ENCODE data around the gene PTPN2.
"Not testable (repeated sequence)": the region's sequence is repeated elsewhere in the genome, so short reads cannot be mapped to it uniquely, and the experiment has no call there.

PTPN2 gene

GRCh38 chr18:12880541-12880910, 3.5 kb downstream of the PTPN2 start:
- H3K4me3 ChIP-seq (ENCODE audit: low read depth, low read length): no peak overlapping the region
- no peaks in the 10 kb centered on the region for H3K27me3 ChIP-seq (ENCODE audit: insufficient read depth, low read length)
- H2AFZ ChIP-seq (ENCODE audit: insufficient read depth, low read length, poor library complexity): no peak overlapping the region
- no peak overlapping the region for H3K9ac ChIP-seq (ENCODE audit: low read length)
- no peak overlapping the region for H3K4ac ChIP-seq (ENCODE audit: low read depth, low read length)
- peak in 1 of 2 donors; percentile 8 for DNase-seq
- H3K79me2 ChIP-seq (ENCODE audit: control insufficient read depth, insufficient read depth, low read length, poor library complexity): peaks cover 17% of the 10 kb centered on the region
- H3K23ac ChIP-seq (ENCODE audit: low read length): no peak overlapping the region
- H4K91ac ChIP-seq (ENCODE audit: low read depth, low read length): no peak overlapping the region
- 100% methylated on average over 1 of the region's 2 CpGs for WGBS (ENCODE audit: extremely low coverage, insufficient coverage, insufficient read length)
- H3K9me3 ChIP-seq (ENCODE audit: insufficient read depth, low read depth, low read length): no peaks in the 10 kb centered on the region
- no peak overlapping the region for H3K14ac ChIP-seq (ENCODE audit: low read length)
- no peak overlapping the region for H4K8ac ChIP-seq (ENCODE audit: low read depth, low read length)
- H4K12ac ChIP-seq (ENCODE audit: low read depth, low read length): no peak overlapping the region
- no peak overlapping the region for H2AK5ac ChIP-seq (ENCODE audit: low read length)
- peaks cover 12% of the 10 kb centered on the region for H3K79me1 ChIP-seq (ENCODE audit: low read length)
- no peak overlapping the region for H3K18ac ChIP-seq (ENCODE audit: low read length)
- H3K4me1 ChIP-seq (ENCODE audit: control insufficient read depth in 1 of 2, insufficient read depth in 2 of 2, low read length in 2 of 2): peaks cover 2 to 9% of the 10 kb centered on the region in 2 experiments
- no peak overlapping the region for H2BK12ac ChIP-seq (ENCODE audit: low read length)
- no peak overlapping the region for H2BK120ac ChIP-seq (ENCODE audit: insufficient read depth, low read length, poor library complexity)
- H3K36me3 ChIP-seq (ENCODE audit: control insufficient read depth in 1 of 2, insufficient read depth in 2 of 2, low read length in 2 of 2): no peaks in the 10 kb centered on the region
- H3K4me2 ChIP-seq (ENCODE audit: low read length): no peak overlapping the region
- no peak overlapping the region for H3K27ac ChIP-seq (ENCODE audit: low read depth, low read length)
- no peak overlapping the region for H2BK5ac ChIP-seq (ENCODE audit: low read depth, low read length, poor library complexity)

- H3K23ac ChIP-seq (ENCODE audit: low read length): no peak overlapping the region
- no peak overlapping the region for H2BK12ac ChIP-seq (ENCODE audit: low read length)
- H3K4me1 ChIP-seq (ENCODE audit: control insufficient read depth in 1 of 2, insufficient read depth in 2 of 2, low read length in 2 of 2): peaks cover 2 to 9% of the 10 kb centered on the region in 2 experiments
- WGBS (ENCODE audit: extremely low coverage, insufficient coverage, insufficient read length): no CpG with 5 or more reads among the region's 8 CpGs
- no peak overlapping the region for H3K27ac ChIP-seq (ENCODE audit: low read depth, low read length)
- peak overlapping the region; percentile 75 for H3K4ac ChIP-seq (ENCODE audit: low read depth, low read length)
- H3K18ac ChIP-seq (ENCODE audit: low read length): no peak overlapping the region
- H3K79me1 ChIP-seq (ENCODE audit: low read length): peaks cover 12% of the 10 kb centered on the region
- no peaks in the 10 kb centered on the region for H3K9me3 ChIP-seq (ENCODE audit: insufficient read depth, low read depth, low read length)
- no peak overlapping the region for H4K91ac ChIP-seq (ENCODE audit: low read depth, low read length)
- peaks cover 17% of the 10 kb centered on the region for H3K79me2 ChIP-seq (ENCODE audit: control insufficient read depth, insufficient read depth, low read length, poor library complexity)
- no peak overlapping the region for H4K8ac ChIP-seq (ENCODE audit: low read depth, low read length)
- H2AFZ ChIP-seq (ENCODE audit: insufficient read depth, low read length, poor library complexity): no peak overlapping the region
- H3K9ac ChIP-seq (ENCODE audit: low read length): no peak overlapping the region
- H3K27me3 ChIP-seq (ENCODE audit: insufficient read depth, low read length): no peaks in the 10 kb centered on the region
- no peak overlapping the region for H4K12ac ChIP-seq (ENCODE audit: low read depth, low read length)
- H2BK5ac ChIP-seq (ENCODE audit: low read depth, low read length, poor library complexity): no peak overlapping the region
- H2BK120ac ChIP-seq (ENCODE audit: insufficient read depth, low read length, poor library complexity): no peak overlapping the region
- no peak overlapping the region for H3K4me2 ChIP-seq (ENCODE audit: low read length)
- no peaks in the 10 kb centered on the region for H3K36me3 ChIP-seq (ENCODE audit: control insufficient read depth in 1 of 2, insufficient read depth in 2 of 2, low read length in 2 of 2)
- H2AK5ac ChIP-seq (ENCODE audit: low read length): no peak overlapping the region
- H3K4me3 ChIP-seq (ENCODE audit: low read depth, low read length): no peak overlapping the region
- DNase-seq: peak in 1 of 2 donors; percentile 23
- H3K14ac ChIP-seq (ENCODE audit: low read length): no peak overlapping the region
Measured at GRCh38 chr18:12879840-12880540, 4.0 kb downstream of the PTPN2 start.

DNA sequence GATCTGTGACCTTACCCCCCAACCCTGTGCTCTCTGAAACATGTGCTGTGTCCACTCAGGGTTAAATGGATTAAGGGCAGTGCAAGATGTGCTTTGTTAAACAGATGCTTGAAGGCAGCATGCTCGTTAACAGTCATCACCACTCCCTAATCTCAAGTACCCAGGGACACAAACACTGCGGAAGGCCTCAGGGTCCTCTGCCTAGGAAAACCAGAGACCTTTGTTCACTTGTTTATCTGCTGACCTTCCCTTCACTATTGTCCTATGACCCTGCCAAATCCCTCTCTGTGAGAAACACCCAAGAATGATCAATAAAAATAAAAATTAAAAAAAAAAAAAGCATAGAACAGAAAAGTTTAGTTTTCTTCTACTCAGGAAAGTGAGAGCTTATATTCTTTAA, 9.0 kb downstream of the PTPN2 start:
- H3K27me3 ChIP-seq (ENCODE audit: insufficient read depth, low read length); H4K91ac ChIP-seq (ENCODE audit: low read depth, low read length); H4K8ac ChIP-seq (ENCODE audit: low read depth, low read length); H2BK12ac ChIP-seq (ENCODE audit: low read length); H3K4ac ChIP-seq (ENCODE audit: low read depth, low read length); H3K36me3 ChIP-seq (ENCODE audit: control insufficient read depth in 1 of 2, insufficient read depth in 2 of 2, low read length in 2 of 2); H2AFZ ChIP-seq (ENCODE audit: insufficient read depth, low read length, poor library complexity); H3K27ac ChIP-seq (ENCODE audit: low read depth, low read length); H3K79me1 ChIP-seq (ENCODE audit: low read length); H3K14ac ChIP-seq (ENCODE audit: low read length); H3K9ac ChIP-seq (ENCODE audit: low read length); H3K4me1 ChIP-seq (ENCODE audit: control insufficient read depth in 1 of 2, insufficient read depth in 2 of 2, low read length in 2 of 2); H3K9me3 ChIP-seq (ENCODE audit: insufficient read depth, low read depth, low read length); H2AK5ac ChIP-seq (ENCODE audit: low read length); H3K4me3 ChIP-seq (ENCODE audit: low read depth, low read length); H3K18ac ChIP-seq (ENCODE audit: low read length); H3K4me2 ChIP-seq (ENCODE audit: low read length); H2BK5ac ChIP-seq (ENCODE audit: low read depth, low read length, poor library complexity); H4K12ac ChIP-seq (ENCODE audit: low read depth, low read length); H2BK120ac ChIP-seq (ENCODE audit: insufficient read depth, low read length, poor library complexity); H3K23ac ChIP-seq (ENCODE audit: low read length); H3K79me2 ChIP-seq (ENCODE audit: control insufficient read depth, insufficient read depth, low read length, poor library complexity); DNase-seq: not testable (repeated sequence)
- no CpG with 5 or more reads among the region's 2 CpGs for WGBS (ENCODE audit: extremely low coverage, insufficient coverage, insufficient read length)

DNA sequence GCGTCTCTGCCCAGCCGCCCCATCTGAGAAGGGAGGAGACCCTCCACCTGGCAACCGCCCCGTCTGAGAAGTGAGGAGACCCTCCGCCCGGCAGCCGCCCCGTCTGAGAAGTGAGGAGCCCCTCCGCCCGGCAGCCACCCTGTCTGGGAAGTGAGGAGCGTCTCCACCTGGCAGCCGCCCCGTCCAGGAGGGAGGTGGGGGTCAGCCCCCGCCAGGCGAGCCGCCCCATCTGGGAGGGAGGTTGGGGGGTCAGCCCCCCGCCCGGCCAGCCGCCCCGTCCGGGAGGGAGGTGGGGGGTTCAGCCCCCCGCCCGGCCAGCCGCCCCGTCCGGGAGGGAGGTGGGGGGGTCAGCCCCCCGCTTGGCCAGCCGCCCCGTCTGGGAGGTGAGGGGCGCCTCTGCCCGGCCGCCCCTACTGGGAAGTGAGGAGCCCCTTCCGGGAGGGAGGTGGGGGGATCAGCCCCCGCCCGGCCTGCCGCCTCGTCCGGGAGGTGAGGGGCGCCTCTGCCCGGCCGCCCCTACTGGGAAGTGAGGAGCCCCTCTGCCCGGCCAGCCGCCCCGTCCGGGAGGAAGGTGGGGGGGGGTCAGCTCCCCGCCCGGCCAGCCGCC, 10.0 kb downstream of the PTPN2 start:
- H3K27me3 ChIP-seq (ENCODE audit: insufficient read depth, low read length); H2AK5ac ChIP-seq (ENCODE audit: low read length); H3K18ac ChIP-seq (ENCODE audit: low read length); H4K91ac ChIP-seq (ENCODE audit: low read depth, low read length); H3K4ac ChIP-seq (ENCODE audit: low read depth, low read length); H3K4me1 ChIP-seq (ENCODE audit: control insufficient read depth in 1 of 2, insufficient read depth in 2 of 2, low read length in 2 of 2); H4K12ac ChIP-seq (ENCODE audit: low read depth, low read length); H4K8ac ChIP-seq (ENCODE audit: low read depth, low read length); H2AFZ ChIP-seq (ENCODE audit: insufficient read depth, low read length, poor library complexity); H2BK5ac ChIP-seq (ENCODE audit: low read depth, low read length, poor library complexity); H3K27ac ChIP-seq (ENCODE audit: low read depth, low read length); H3K14ac ChIP-seq (ENCODE audit: low read length); H2BK120ac ChIP-seq (ENCODE audit: insufficient read depth, low read length, poor library complexity); H3K23ac ChIP-seq (ENCODE audit: low read length); H3K79me2 ChIP-seq (ENCODE audit: control insufficient read depth, insufficient read depth, low read length, poor library complexity); DNase-seq; H3K9ac ChIP-seq (ENCODE audit: low read length); H2BK12ac ChIP-seq (ENCODE audit: low read length); H3K9me3 ChIP-seq (ENCODE audit: insufficient read depth, low read depth, low read length); H3K36me3 ChIP-seq (ENCODE audit: control insufficient read depth in 1 of 2, insufficient read depth in 2 of 2, low read length in 2 of 2); H3K79me1 ChIP-seq (ENCODE audit: low read length); H3K4me3 ChIP-seq (ENCODE audit: low read depth, low read length); H3K4me2 ChIP-seq (ENCODE audit: low read length): not testable (repeated sequence)
- no CpG with 5 or more reads among the region's 48 CpGs for WGBS (ENCODE audit: extremely low coverage, insufficient coverage, insufficient read length)

All from trophoblast cell (in vitro differentiated cells and primary cell).